PFSK-1 (cell line): ENCODE data around the gene KRTAP13-4.

Experiments
- FOXP2 ChIP-seq: optimal IDR thresholded peaks from 2 replicates; pipeline ENCODE3; 2011; ENCODE audit warnings: borderline replicate concordance, control low read depth, inconsistent platforms; ENCODE audit not compliant: insufficient read depth; ENCODE audit errors: extremely low read length, extremely low read depth
- POLR2AphosphoS5 ChIP-seq: IDR thresholded peaks from 2 replicates; pipeline ENCODE4 v1.6.1; 2012; ENCODE audit warnings: low read depth, mild to moderate bottlenecking, control low read depth, low read length, moderate library complexity
- SIN3A ChIP-seq: IDR thresholded peaks from 2 replicates; pipeline ENCODE4 v1.6.1; 2012; ENCODE audit warnings: mild to moderate bottlenecking, low read length, moderate library complexity, borderline replicate concordance; ENCODE audit not compliant: insufficient read depth
- TAF1 ChIP-seq: IDR thresholded peaks from 2 replicates; pipeline ENCODE4 v1.6.1; 2012; ENCODE audit warnings: low read length, control low read depth, borderline replicate concordance; ENCODE audit not compliant: insufficient read depth
- TF ChIP-seq, protein P1 (sequence below), 2 experiments: IDR thresholded peaks; 2 replicates each; pipeline versions ENCODE4 v1.6.1 to v1.8.0; 2011 to 2012; ENCODE audit warnings: low read depth in 2 of 2, low read length in 2 of 2, control low read depth in 1 of 2, inconsistent platforms in 1 of 2, mild to moderate bottlenecking in 1 of 2, moderate library complexity in 1 of 2; ENCODE audit not compliant: insufficient read depth in 1 of 2

KRTAP13-4 gene

GRCh38 chr21:30408782-30409494 is 21.1 kb upstream of the KRTAP13-4 start:
- no peak for TF ChIP-seq TAF1
- TF ChIP-seq, protein P1, sequence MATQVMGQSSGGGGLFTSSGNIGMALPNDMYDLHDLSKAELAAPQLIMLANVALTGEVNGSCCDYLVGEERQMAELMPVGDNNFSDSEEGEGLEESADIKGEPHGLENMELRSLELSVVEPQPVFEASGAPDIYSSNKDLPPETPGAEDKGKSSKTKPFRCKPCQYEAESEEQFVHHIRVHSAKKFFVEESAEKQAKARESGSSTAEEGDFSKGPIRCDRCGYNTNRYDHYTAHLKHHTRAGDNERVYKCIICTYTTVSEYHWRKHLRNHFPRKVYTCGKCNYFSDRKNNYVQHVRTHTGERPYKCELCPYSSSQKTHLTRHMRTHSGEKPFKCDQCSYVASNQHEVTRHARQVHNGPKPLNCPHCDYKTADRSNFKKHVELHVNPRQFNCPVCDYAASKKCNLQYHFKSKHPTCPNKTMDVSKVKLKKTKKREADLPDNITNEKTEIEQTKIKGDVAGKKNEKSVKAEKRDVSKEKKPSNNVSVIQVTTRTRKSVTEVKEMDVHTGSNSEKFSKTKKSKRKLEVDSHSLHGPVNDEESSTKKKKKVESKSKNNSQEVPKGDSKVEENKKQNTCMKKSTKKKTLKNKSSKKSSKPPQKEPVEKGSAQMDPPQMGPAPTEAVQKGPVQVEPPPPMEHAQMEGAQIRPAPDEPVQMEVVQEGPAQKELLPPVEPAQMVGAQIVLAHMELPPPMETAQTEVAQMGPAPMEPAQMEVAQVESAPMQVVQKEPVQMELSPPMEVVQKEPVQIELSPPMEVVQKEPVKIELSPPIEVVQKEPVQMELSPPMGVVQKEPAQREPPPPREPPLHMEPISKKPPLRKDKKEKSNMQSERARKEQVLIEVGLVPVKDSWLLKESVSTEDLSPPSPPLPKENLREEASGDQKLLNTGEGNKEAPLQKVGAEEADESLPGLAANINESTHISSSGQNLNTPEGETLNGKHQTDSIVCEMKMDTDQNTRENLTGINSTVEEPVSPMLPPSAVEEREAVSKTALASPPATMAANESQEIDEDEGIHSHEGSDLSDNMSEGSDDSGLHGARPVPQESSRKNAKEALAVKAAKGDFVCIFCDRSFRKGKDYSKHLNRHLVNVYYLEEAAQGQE (IDR thresholded peaks at IDR 0.05; ENCODE audit: insufficient read depth in 1 of 2, low read depth in 2 of 2, low read length in 2 of 2), result no peak
- no peak for TF ChIP-seq SIN3A
- peak; percentile 99 for TF ChIP-seq FOXP2

DNA sequence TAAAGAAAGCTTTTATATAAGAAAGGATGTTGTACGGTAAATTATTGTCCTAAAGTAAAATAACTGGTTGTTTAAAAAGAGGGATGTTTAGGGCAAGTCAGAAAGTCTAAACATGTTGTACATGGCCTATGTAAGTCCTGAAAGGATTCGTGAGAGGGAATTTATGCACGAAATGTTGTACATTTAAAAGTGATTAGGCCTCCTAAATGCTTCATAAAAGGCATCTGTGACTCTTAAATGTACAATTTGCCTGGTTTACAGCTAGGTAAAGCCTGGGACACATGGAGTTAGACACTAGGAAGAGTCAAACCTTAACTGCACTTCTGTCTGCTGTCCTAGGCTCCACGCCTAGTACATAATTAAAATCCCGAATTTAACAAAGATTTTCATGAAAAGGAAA is 14.0 kb upstream of the KRTAP13-4 start:
- TF ChIP-seq TAF1, result no peak
- no peak for TF ChIP-seq SIN3A
- TF ChIP-seq FOXP2, result no peak
- TF ChIP-seq, protein P1 (IDR thresholded peaks at IDR 0.05; ENCODE audit: insufficient read depth in 1 of 2, low read depth in 2 of 2, low read length in 2 of 2), result no peak
- no peak for TF ChIP-seq POLR2AphosphoS5

- TF ChIP-seq SIN3A (no peak), FOXP2 (no peak), TAF1 (no peak)
- TF ChIP-seq, protein P1 (IDR thresholded peaks at IDR 0.05; ENCODE audit: insufficient read depth in 1 of 2, low read depth in 2 of 2, low read length in 2 of 2), result no peak
These were observed 4.2 kb upstream of the KRTAP13-4 start, which contains the start of gene KRTAP13-3 for GRCh38 chr21:30425826-30426225. KRTAP13-3 (minus strand) TSS chr21:30425926; CDS start chr21:30425912, 14 bp downstream.

- TF ChIP-seq FOXP2 (no peak), POLR2AphosphoS5 (no peak), TAF1 (no peak), SIN3A (no peak)
- TF ChIP-seq, protein P1 (IDR thresholded peaks at IDR 0.05; ENCODE audit: insufficient read depth in 1 of 2, low read depth in 2 of 2, low read length in 2 of 2), result no peak
These were observed 3.3 kb upstream of the KRTAP13-4 start for GRCh38 chr21:30426731-30427130.
